NB4 (cell line): Measurements from ENCODE around the gene SLC34A1.

ENCODE experiments used
- DNase-seq: peaks from one replicate; pipeline ENCODE4 v3.0.0; 2010; ENCODE audit warnings: low read depth
- H3K4me3 ChIP-seq: one replicate; pipeline ENCODE4 v1.5.1; 2011; ENCODE audit warnings: mild to moderate bottlenecking, low read depth, low read length, moderate library complexity
- CTCF ChIP-seq: IDR thresholded peaks from one replicate; pipeline ENCODE4 v1.5.1; 2012; ENCODE audit warnings: low read depth, low read length
- MAX ChIP-seq: IDR thresholded peaks from 2 replicates; pipeline ENCODE4 v1.6.1; 2011; ENCODE audit warnings: low read depth, low read length
- MYC ChIP-seq: IDR thresholded peaks from 2 replicates; pipeline ENCODE4 v1.6.1; 2011; ENCODE audit warnings: low read depth, low read length
- POLR2A ChIP-seq: IDR thresholded peaks from 2 replicates; pipeline ENCODE4 v1.6.1; 2011; ENCODE audit warnings: mild to moderate bottlenecking; ENCODE audit not compliant: insufficient read length; ENCODE audit errors: extremely low read depth

The SLC34A1 gene

GRCh38 chr5:177421062-177421798, 37.0 kb downstream of the SLC34A1 start:
- DNase-seq, result no peak
- H3K4me3 ChIP-seq, result no peak overlapping the region
- TF ChIP-seq MYC (no peak), POLR2A (no peak), MAX (no peak), CTCF (no peak)

GRCh38 chr5:177423671-177424070, 39.4 kb downstream of the SLC34A1 start:
- H3K4me3 ChIP-seq, result no peak overlapping the region
- TF ChIP-seq CTCF, result no peak
- no peak for TF ChIP-seq POLR2A
- no peak for TF ChIP-seq MAX
- TF ChIP-seq MYC, result no peak
- no peak for DNase-seq

- H3K4me3 ChIP-seq, result peak overlapping the region; percentile 61
- TF ChIP-seq CTCF, result no peak
- TF ChIP-seq MYC, result no peak
- TF ChIP-seq MAX, result no peak
- no peak for TF ChIP-seq POLR2A
- no peak for DNase-seq
These were observed 41.1 kb downstream of the SLC34A1 start for GRCh38 chr5:177425196-177425800.

- TF ChIP-seq CTCF (no peak), MAX (no peak; the same call in 1 of the 2 replicates), MYC (0 out of 2 replicates have a peak, but pooled peaks have one; percentile 21), POLR2A (peak; percentile 58)
- DNase-seq, result peak; percentile 100
- peak overlapping the region; percentile 61 for H3K4me3 ChIP-seq
These were observed 41.7 kb downstream of the SLC34A1 start for GRCh38 chr5:177425801-177426565.

GRCh38 chr5:177426566-177427210, 42.5 kb downstream of the SLC34A1 start, which contains the start of gene GRK6:
GRK6 (plus strand) TSS chr5:177426676; CDS start chr5:177426846, 170 bp downstream.
- TF ChIP-seq CTCF (no peak), MAX (no peak), POLR2A (no peak), MYC (no peak)
- DNase-seq, result peak; percentile 72
- peak within 1 kb of the TSS; percentile 96 for H3K4me3 ChIP-seq
